Colonic mucosa (tissue), 4 donors: Measurements from ENCODE around the gene RFX2. TPM values are rescaled to one million over a fixed set of nuclear protein-coding genes. Genes with fewer than 3 reads are reported as not detected.

ENCODE experiments used
- DNase-seq: peaks from one replicate; pipeline ENCODE4 v3.0.0-alpha.2; 2020
- H3K27ac ChIP-seq: fragments of 200-600 bp; one replicate; pipeline ENCODE4 v1.8.0; 2021
- H3K27me3 ChIP-seq: fragments of 200-600 bp; one replicate; pipeline ENCODE4 v1.8.0; 2021
- H3K36me3 ChIP-seq: fragments of 200-600 bp; one replicate; pipeline ENCODE4 v1.8.0; 2021
- H3K4me1 ChIP-seq: fragments of 200-600 bp; one replicate; pipeline ENCODE4 v1.8.0; 2021; ENCODE audit warnings: mild to moderate bottlenecking
- H3K4me3 ChIP-seq: fragments of 200-600 bp; one replicate; pipeline ENCODE4 v1.8.0; 2021
- H3K9ac ChIP-seq, 2 donors: one replicate each; pipeline ENCODE4 v1.7.0; 2013; ENCODE audit warnings: control low read depth in 2 of 2, low read depth in 2 of 2, low read length in 2 of 2
- H3K9me3 ChIP-seq: fragments of 200-600 bp; one replicate; pipeline ENCODE4 v1.8.0; 2021
- intact Hi-C: fragments of 100-400 bp; cut with DNase I; formaldehyde crosslinking; loops from one replicate; pipeline ENCODE4 v1.14.1; 2022
- total RNA-seq, 2 donors: library from RNA; stranded (reverse); fragmentation: NEBNext Ultra II Directional in 1 of 2; extraction: Animal tissue kit (Norgen Biotek cat#: 25700) in 1 of 2; gene quantifications; one replicate each; pipeline ENCODE4 v1.2.1, GENCODE V29; 2021
- TF ChIP-seq, protein P1 (sequence below): fragments of 200-600 bp; IDR thresholded peaks from one replicate; pipeline ENCODE4 v1.8.0; 2022; ENCODE audit warnings: antibody characterized with exemption, mild to moderate bottlenecking
- donor health status: healthy.
- donor health status: DM: no; HTN: no; CAD: no.
- donor health status: DM: no; HTN: no; CAD: no.

The RFX2 gene
- total RNA-seq, 2 donors from 2014 or later: 6.2 to 7.3 TPM

DNA sequence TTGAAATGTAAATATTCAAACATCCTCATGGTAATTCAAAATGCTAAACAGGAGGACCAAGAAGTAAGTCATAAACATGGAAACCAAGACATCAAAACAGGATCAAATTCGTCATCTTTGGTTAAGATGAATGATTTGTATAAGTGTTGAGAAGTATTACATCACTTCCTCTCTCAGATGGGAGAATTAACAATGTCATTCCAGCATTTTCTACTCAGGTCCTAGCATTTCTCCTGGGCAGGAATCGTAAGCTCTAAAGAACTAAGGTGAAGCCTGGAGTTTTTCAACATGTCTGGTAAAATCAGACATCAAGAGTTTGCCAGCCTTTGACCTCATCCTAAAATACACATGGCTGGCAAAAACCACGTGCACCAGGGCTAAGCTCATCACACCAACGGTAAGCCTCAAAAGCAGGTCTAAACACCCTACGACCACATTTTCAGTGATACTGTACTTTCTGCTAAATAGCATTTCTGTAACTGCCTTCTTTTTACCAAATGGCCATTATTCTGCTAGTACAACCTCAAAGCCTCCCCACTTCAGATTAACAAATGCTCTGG lies 157.2 kb downstream of the RFX2 start:
- DNase-seq: no peak
- Histone ChIP-seq H3K9ac (peak overlapping the region in 1 of 2 donors; percentile 21), H3K36me3 (no peaks in the 10 kb centered on the region), H3K4me1 (peaks cover 17% of the 10 kb centered on the region), H3K27me3 (no peaks in the 10 kb centered on the region), H3K4me3 (no peak overlapping the region), H3K9me3 (no peaks in the 10 kb centered on the region), H3K27ac (no peak overlapping the region)
- intact Hi-C loops: no loop called here
- TF ChIP-seq, protein P1, sequence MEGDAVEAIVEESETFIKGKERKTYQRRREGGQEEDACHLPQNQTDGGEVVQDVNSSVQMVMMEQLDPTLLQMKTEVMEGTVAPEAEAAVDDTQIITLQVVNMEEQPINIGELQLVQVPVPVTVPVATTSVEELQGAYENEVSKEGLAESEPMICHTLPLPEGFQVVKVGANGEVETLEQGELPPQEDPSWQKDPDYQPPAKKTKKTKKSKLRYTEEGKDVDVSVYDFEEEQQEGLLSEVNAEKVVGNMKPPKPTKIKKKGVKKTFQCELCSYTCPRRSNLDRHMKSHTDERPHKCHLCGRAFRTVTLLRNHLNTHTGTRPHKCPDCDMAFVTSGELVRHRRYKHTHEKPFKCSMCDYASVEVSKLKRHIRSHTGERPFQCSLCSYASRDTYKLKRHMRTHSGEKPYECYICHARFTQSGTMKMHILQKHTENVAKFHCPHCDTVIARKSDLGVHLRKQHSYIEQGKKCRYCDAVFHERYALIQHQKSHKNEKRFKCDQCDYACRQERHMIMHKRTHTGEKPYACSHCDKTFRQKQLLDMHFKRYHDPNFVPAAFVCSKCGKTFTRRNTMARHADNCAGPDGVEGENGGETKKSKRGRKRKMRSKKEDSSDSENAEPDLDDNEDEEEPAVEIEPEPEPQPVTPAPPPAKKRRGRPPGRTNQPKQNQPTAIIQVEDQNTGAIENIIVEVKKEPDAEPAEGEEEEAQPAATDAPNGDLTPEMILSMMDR: no peak

DNA sequence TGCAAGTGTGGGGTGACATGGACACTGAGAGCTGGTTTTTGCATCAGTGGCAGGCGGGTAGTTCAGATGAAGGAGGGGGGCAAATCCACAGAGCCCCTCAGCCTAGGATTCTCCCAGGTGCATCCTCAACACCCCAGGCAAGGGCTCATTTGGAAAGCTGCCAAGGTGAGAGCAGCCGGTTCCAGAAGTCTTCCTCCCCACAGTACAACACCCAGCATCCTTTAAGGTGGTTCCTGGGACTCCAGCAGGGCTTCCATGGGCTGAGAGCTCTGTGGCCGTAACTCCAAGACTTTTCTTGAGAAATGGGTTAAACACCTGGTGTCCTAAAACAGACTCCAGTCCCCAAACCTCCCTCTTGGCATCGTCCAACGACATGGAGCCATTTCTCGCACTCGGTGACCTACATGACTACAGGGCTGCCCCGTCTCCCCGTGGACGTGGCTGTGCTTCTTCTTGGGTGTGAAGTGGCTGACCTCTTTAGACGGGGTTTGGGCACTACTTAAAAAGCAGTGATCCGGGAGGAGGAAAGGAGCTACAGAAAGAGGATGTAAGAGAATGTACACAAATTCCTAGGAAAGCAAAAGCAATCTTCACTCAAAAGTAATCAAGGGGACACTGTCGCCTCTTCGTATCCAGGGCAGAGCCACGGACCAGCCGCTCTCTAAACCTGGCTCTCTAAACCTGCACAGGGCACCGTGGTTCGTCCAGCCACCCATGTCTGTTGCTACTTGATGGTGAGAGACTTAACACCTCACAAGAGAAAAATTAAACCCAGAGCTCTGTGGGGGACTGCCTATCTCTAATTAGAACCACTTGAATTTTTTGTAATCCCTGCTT lies 157.9 kb downstream of the RFX2 start:
- Histone ChIP-seq H3K9me3 (no peaks in the 10 kb centered on the region), H3K27me3 (no peaks in the 10 kb centered on the region), H3K4me3 (no peak overlapping the region), H3K27ac (no peak overlapping the region), H3K4me1 (peaks cover 17% of the 10 kb centered on the region), H3K9ac (no peak overlapping the region), H3K36me3 (no peaks in the 10 kb centered on the region)
- TF ChIP-seq, protein P1: no peak
- intact Hi-C loops: no loop called here
- DNase-seq: no peak

- Histone ChIP-seq H3K36me3 (no peaks in the 10 kb centered on the region), H3K9ac (peak overlapping the region in 1 of 2 donors; percentile 4), H3K4me1 (peaks cover 17% of the 10 kb centered on the region), H3K27ac (no peak overlapping the region), H3K4me3 (no peak overlapping the region), H3K27me3 (no peaks in the 10 kb centered on the region), H3K9me3 (no peaks in the 10 kb centered on the region)
- no peak for DNase-seq
- TF ChIP-seq, protein P1: no peak
- intact Hi-C loops: no loop called here
Observed at GRCh38 chr19:5951338-5951861, 158.9 kb downstream of the RFX2 start.

DNA sequence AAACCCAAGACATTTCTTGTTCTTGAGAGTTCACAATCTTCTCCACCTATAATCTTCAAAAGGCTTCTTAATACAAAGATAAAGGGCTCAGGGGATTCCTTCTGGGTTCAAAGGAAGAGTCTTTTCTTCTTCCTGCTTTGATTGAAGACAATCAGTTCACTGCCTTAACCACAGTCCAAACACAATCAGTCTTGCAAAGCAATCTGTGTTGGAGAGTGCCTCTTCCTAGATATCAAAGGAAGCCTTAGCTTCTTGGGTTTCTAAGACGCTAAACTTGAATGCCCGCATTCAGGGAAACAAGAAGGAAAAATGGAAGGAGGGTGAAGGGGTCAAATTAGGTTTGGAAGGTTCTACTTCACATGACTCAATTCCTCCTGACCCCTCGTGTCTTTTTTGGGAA lies 159.6 kb downstream of the RFX2 start:
- Histone ChIP-seq H3K9ac (no peak overlapping the region), H3K36me3 (no peaks in the 10 kb centered on the region), H3K4me1 (peaks cover 17% of the 10 kb centered on the region), H3K27ac (no peak overlapping the region), H3K9me3 (no peaks in the 10 kb centered on the region), H3K27me3 (no peaks in the 10 kb centered on the region), H3K4me3 (no peak overlapping the region)
- DNase-seq: no peak
- TF ChIP-seq, protein P1: no peak
- intact Hi-C loops: no loop called here

DNA sequence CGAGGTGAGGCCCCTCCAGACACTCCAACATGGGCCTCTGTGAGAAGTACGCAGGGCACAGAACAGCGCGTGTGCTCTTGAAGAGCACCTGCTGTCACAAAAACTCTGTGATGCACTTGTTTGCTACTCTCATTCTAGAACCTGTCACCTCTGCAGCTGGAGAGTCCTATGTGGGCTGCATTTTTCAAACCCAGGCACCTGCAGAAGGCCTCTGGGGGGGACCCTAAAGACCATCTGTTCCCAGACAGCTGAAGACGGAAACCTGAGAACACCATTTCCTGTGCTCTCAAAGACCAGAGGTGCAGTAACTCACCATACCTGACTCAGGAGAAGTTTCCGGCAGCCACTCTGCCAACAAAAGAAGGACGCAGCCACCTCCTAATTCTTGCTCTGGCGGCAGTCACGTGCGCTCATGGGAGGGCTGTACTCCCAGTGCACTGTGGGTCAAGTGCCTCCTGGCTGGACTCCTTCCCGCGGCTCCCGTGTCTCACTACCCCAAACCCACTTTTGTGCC lies 160.5 kb downstream of the RFX2 start:
- H3K9ac ChIP-seq: no peak overlapping the region
- no peaks in the 10 kb centered on the region for H3K36me3 ChIP-seq
- intact Hi-C loops: no loop called here
- no peak for DNase-seq
- no peak overlapping the region for H3K4me3 ChIP-seq
- no peaks in the 10 kb centered on the region for H3K9me3 ChIP-seq
- H3K27me3 ChIP-seq: no peaks in the 10 kb centered on the region
- peak overlapping the region; percentile 34 for H3K27ac ChIP-seq
- TF ChIP-seq, protein P1: no peak
- H3K4me1 ChIP-seq: peaks cover 11% of the 10 kb centered on the region
